NCI-H1417 treated with DMSO at 0.1 percent for 48 hours (cell line): ENCODE measurements around the gene PRODH2.
"Not testable (repeated sequence)": the region's sequence is repeated elsewhere in the genome, so short reads cannot be mapped to it uniquely, and the experiment has no call there.

Source experiments
- DNase-seq: peaks from one replicate; lab custom pipeline; 2025; lab: John Stamatoyannopoulos, UW

Gene PRODH2

DNA sequence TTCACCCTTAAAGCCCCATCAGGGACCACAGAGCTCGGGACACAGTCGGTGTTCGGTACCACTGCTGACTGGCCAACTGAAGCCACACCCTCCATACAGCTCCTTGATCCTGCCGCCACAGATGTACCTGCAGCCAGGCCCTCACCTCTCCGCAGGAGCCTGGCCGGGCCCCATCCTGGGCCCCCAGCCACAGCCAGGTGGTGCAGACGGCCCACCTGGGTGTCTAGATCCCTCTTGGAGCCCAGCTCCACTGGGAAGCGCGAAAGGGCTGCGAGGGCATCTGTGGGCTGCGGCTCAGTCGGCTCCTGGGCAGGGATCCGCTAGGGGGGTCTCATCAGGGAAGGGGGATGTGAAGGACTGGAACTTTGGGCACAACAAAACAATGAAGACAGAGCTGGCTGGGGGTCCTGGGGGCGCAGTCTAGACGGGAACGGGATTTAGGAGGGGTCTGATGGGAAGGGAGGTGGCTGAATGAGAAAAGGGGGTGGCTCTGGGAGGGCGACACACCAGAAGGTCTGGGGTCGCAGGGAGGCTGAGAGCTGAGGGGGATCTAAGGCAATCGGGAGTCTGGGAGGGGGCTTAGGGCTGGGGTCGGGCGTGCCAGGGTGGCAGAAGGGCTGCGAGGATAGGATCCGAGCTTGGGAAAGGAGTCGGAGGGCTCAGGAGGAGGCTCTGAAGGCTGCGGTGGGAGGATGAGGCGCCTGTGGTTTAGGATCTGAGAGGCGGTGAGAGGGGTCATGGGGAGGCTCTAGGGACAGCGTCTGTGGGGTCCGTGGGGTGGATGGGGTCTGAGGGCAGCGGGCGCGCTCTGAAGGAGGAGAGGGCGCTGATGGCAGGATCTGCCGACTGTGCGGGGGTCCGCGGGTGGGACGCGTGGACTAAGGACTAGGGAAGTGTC lies 15.8 kb downstream of the PRODH2 start:
- no peak for DNase-seq

DNA sequence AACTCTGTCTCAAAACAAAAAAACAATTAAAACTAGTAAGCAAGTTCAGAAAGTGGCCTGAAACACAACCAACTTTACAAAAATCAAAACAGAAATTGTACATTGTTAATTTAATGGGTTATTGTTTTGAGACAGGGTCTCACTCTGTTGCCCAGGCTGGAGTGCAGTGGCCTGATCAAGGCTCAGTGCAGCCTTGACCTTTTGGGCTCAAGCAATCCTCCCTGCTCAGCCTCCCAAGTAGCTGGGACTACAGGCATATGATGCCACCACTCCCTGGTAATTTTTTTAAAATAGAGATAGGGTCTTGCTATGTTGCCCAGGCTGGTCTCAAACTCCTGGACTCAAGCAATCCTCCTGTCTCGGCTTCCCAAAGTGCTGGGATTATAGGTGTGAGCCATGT lies 17.1 kb downstream of the PRODH2 start:
- DNase-seq, result not testable (repeated sequence)

DNA sequence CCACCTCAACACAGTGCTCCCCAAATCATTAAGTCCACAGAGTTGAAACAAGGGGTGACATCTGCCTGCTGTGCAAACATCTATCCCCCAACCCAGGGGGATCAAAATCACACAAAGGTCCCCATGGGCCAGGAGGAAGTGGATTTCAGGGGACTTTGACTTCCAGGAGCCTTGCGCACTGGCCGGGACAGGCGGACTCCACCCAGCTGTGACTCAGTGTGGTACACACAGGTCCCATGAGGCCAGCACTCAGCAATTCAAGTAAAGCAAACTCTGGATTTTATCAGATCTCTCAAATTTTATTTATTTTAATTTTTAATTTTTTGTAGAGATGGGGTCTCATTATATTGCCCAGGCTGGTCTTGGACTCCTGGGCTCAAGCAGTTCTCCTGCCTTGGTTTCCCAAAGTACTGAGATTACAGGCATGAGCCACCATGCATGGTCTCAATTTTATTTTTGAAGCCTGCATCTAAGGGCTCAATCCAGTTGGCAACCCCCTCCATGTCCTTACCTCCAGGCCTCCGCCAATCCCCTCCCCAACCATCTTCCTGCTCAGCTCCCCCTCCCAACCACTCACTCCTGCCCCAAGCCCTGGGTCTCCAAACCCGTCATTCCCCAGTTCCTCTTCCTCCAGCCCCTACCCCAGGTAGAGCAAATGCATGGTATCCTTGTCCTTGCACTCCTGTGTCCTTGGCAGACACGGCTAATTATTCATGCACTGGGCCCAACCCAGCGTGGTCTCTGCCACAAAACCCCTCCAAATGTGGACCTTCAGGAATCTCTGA lies 19.1 kb downstream of the PRODH2 start:
- DNase-seq, result no peak

DNA sequence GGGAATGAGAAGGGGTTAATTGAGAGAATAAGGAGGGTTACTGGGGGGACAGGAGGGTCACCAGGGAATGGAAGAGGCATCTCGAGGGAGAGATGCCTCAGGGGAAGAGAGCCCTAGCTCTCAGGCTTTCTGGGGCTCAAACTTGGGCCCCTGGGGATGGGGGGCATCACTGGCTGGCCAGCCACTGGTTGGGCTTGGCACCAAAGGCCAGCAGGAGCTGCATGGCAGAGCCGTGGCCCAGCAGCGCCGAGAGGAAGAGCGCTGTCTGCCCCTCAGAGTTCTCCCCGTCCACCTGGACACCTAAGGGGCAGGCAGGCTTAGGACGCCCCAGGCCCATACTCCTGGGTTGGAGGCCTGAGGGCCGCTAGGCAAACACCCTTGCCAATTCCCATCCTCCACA lies 19.8 kb downstream of the PRODH2 start:
- DNase-seq, result no peak

GRCh38 chr19:35792312-35792711 lies 20.3 kb downstream of the PRODH2 start:
- DNase-seq, result no peak

- no peak for DNase-seq
Observed at GRCh38 chr19:35791814-35792279, 20.8 kb downstream of the PRODH2 start.

GRCh38 chr19:35790981-35791813 lies 21.4 kb downstream of the PRODH2 start:
- no peak for DNase-seq

GRCh38 chr19:35789978-35790944 lies 22.4 kb downstream of the PRODH2 start:
- no peak for DNase-seq

DNA sequence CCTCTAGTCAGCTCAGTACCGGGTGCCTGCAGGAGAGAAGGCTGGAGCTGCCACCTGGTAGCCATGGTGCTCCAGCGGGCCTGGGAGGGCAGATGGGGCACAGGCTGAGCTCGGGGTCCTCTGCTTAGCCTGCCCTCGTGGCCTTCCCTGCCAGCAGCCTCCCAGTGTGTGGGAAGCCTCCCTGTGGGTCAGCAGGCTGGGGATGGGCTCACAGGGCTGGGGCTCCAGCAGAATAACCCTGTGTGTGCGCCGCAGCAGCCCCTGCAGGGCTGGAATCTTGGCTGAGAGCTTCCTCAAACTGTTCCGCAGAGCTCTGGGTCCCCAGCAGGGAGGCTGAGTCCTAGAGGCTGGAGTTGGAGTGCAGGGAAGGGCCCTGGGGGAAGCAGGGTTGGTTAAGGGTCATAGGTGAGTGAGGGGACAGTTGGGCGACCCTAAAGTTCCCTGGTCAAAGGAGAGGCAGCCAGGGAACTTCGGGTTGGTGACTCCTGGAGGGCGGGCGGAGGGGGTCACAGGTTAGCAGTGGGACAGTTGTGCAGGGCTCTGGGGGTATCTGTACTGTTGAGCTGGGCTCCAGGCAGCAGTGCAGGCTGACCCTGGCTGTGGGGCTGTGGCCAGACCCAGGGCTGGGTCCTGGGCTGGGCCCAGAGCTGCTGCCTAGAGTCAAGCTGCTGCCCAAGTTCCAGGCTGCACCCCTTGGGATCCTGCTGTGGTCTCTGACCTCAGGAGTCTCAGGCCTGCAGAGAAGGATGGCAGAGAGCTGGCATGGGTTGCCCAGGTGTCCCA lies 23.3 kb downstream of the PRODH2 start:
- DNase-seq, result no peak

- DNase-seq, result no peak
Observed at GRCh38 chr19:35788205-35788960, 24.3 kb downstream of the PRODH2 start.

DNA sequence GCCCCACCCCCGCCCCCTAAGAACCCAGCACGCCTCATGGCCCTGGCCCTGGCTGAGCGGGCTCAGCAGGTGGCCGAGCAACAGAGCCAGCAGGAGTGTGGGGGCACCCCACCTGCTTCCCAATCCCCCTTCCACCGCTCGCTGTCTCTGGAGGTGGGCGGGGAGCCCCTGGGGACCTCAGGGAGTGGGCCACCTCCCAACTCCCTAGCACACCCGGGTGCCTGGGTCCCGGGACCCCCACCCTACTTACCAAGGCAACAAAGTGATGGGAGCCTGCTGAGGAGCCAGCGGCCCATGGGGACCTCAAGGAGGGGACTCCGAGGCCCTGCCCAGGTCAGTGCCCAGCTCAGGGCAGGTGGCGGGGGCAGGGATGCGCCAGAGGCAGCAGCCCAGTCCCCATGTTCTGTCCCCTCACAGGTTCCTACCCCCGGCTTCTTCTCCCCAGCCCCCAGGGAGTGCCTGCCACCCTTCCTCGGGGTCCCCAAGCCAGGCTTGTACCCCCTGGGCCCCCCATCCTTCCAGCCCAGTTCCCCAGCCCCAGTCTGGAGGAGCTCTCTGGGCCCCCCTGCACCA lies 25.3 kb downstream of the PRODH2 start:
- DNase-seq, result no peak

GRCh38 chr19:35786299-35787160 lies 26.1 kb downstream of the PRODH2 start:
- DNase-seq, result no peak

- no peak for DNase-seq
Observed at GRCh38 chr19:35785339-35785627, 27.4 kb downstream of the PRODH2 start.

DNA sequence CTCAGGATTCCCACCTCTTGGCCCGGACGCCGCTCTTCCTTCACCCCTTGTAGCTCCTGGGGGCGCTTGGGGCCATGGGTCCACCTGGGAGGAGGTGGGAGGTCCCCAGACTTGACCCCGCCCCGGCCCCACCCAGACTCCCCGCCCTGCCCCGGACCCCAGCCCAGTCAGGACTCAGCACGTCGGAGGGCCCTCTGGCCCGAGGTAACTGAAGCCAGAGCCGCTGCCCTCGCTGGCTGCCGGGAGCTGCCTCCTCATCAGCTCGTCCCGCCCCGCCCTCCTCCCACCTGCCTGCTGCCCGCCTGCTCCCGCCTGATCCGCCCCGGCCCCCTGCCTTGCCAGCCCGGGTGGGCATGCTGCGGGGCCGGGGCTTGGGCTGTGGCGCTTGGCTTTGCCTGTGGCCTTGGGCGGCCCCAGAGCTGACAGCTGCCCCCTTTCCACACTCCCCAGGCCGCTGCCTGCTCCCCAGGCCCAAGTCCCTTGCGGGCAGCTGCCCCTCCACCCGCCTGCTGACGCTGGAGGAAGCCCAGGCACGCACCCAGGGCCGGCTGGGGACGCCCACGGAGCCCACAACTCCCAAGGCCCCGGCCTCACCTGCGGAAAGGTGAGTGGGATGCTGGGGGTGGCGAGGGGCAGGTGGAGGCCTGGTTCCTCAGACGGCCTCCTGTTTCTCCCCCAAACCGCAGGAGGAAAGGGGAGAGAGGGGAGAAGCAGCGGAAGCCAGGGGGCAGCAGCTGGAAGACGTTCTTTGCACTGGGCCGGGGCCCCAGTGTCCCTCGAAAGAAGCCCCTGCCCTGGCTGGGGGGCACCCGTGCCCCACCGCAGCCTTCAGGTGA lies 27.9 kb downstream of the PRODH2 start:
- no peak for DNase-seq

DNA sequence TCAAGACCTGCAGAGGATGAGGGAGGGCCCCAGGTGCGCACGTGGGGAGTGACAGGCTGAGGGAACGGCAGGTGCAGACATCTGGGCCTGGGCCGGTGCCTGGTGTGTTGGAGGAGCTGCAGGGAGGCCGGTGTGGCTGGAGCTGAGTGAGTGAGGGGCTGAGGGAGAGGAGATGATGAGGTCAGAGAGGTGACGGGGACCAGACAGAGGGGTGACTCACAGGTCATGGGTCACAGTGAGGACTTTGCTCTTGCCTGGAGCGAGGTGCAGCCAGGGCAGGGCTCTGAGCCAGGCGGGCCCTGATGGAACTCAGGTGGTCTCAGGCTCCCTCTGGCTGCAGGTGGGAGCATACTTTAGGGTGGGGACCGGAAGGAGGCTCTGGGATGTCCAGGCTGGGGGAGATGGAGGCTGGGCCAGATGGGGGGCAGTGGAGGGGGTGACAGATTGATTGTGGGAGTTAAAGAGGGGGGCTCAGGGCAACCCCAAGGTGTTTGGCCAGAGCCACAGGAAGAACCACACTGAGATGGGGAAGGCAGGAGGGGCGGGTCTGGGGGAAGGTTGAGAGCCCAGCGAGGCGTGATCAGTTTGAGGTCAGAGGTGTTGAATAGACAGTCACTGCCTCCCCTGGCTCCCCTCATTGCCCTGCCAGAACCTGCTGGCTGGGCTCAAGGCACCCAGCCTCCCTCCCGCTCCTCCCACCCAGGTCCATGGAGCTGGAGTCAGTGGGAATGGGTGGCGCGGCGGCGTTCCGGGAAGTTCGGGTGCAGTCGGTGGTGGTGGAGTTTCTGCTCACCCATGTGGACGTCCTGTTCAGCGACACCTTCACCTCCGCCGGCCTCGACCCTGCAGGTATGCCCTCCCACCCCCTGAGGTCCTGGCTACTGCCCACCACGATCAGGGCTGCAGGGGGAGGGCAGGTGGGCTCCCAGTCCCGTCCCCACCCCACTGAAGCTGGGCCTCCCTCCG lies 28.9 kb downstream of the PRODH2 start:
- DNase-seq, result no peak

- DNase-seq, result no peak
Observed at GRCh38 chr19:35782589-35782988, 30.1 kb downstream of the PRODH2 start.
